ENCODE data around the gene TMOD1. TPM values are rescaled to one million over a fixed set of nuclear protein-coding genes. Genes with fewer than 3 reads are reported as not detected.
"Not testable (repeated sequence)": the region's sequence is repeated elsewhere in the genome, so short reads cannot be mapped to it uniquely, and the experiment has no call there.

TMOD1 gene
- total RNA-seq, 2 donors from 2014 or later, result 7.0 to 8.0 TPM

- intact Hi-C loops (cut with DNase I), result no loop called here
- Histone ChIP-seq H3K9me3 (no peaks in the 10 kb centered on the region), H3K36me3 (no peaks in the 10 kb centered on the region), H3K4me1 (replicated peaks) (no peaks in the 10 kb centered on the region), H3K27ac (no peak overlapping the region), H3K27me3 (replicated peaks; ENCODE audit: insufficient read depth) (no peaks in the 10 kb centered on the region), H3K4me3 (no peak overlapping the region)
- TF ChIP-seq POLR2A (IDR thresholded peaks at IDR 0.05) (no peak), CTCF (IDR thresholded peaks at IDR 0.05) (no peak), POLR2AphosphoS5 (IDR thresholded peaks at IDR 0.05) (no peak)
- 82% methylated on average over 5 of the region's 5 CpGs for WGBS
- DNase-seq (ENCODE audit: low spot score), result no peak
Measured at GRCh38 chr9:97577051-97577450, 75.6 kb downstream of the TMOD1 start.

- intact Hi-C loops (cut with DNase I), result no loop called here
- Histone ChIP-seq H3K4me3 (no peak overlapping the region), H3K27ac (no peak overlapping the region), H3K4me1 (replicated peaks) (no peaks in the 10 kb centered on the region), H3K36me3 (no peaks in the 10 kb centered on the region), H3K27me3 (replicated peaks; ENCODE audit: insufficient read depth) (no peaks in the 10 kb centered on the region), H3K9me3 (no peaks in the 10 kb centered on the region)
- TF ChIP-seq POLR2AphosphoS5 (IDR thresholded peaks at IDR 0.05) (no peak), CTCF (IDR thresholded peaks at IDR 0.05) (no peak), POLR2A (IDR thresholded peaks at IDR 0.05) (no peak)
- 91% methylated on average over 5 of the region's 5 CpGs for WGBS
- DNase-seq (ENCODE audit: low spot score), result no peak
Measured at GRCh38 chr9:97578846-97579245, 77.4 kb downstream of the TMOD1 start.

- TF ChIP-seq POLR2A (IDR thresholded peaks at IDR 0.05) (no peak), CTCF (IDR thresholded peaks at IDR 0.05) (no peak), POLR2AphosphoS5 (IDR thresholded peaks at IDR 0.05) (no peak)
- Histone ChIP-seq H3K27ac (no peak overlapping the region), H3K9me3 (no peaks in the 10 kb centered on the region), H3K36me3 (no peaks in the 10 kb centered on the region), H3K27me3 (replicated peaks; ENCODE audit: insufficient read depth) (no peaks in the 10 kb centered on the region), H3K4me1 (replicated peaks) (no peaks in the 10 kb centered on the region), H3K4me3 (no peak overlapping the region)
- 63% methylated on average over 2 of the region's 2 CpGs for WGBS
- intact Hi-C loops (cut with DNase I), result no loop called here
- no peak for DNase-seq (ENCODE audit: low spot score)
Measured at GRCh38 chr9:97579914-97580313, 78.4 kb downstream of the TMOD1 start.

GRCh38 chr9:97581590-97581989, 80.1 kb downstream of the TMOD1 start:
- H3K4me1 ChIP-seq (replicated peaks); H3K36me3 ChIP-seq; DNase-seq (ENCODE audit: low spot score); H3K9me3 ChIP-seq; intact Hi-C loops (cut with DNase I); H3K27ac ChIP-seq; H3K27me3 ChIP-seq (replicated peaks; ENCODE audit: insufficient read depth); H3K4me3 ChIP-seq: not testable (repeated sequence)
- WGBS, result no CpG with 5 or more reads among the region's 3 CpGs

- H3K27ac ChIP-seq; H3K9me3 ChIP-seq; intact Hi-C loops (cut with DNase I): not testable (repeated sequence)
Measured at GRCh38 chr9:97584778-97585177, 83.3 kb downstream of the TMOD1 start.

GRCh38 chr9:97586909-97587308, 85.4 kb downstream of the TMOD1 start:
- H3K4me1 ChIP-seq (replicated peaks); H3K27me3 ChIP-seq (replicated peaks; ENCODE audit: insufficient read depth); H3K9me3 ChIP-seq; DNase-seq (ENCODE audit: low spot score); intact Hi-C loops (cut with DNase I); H3K4me3 ChIP-seq; H3K27ac ChIP-seq; H3K36me3 ChIP-seq: not testable (repeated sequence)
- WGBS, result 95% methylated on average over 7 of the region's 7 CpGs

More at GRCh38 chr9:97584778-97585177, 83.3 kb downstream of the TMOD1 start:
- not testable (repeated sequence) for H3K4me3 ChIP-seq; DNase-seq (ENCODE audit: low spot score); H3K27me3 ChIP-seq (replicated peaks; ENCODE audit: insufficient read depth); H3K4me1 ChIP-seq (replicated peaks); H3K36me3 ChIP-seq
- no CpG with 5 or more reads among the region's 2 CpGs for WGBS
